Left renal cortex interstitium (tissue), 4 donors: ENCODE data around the gene SYNE2. TPM values are rescaled to one million over a fixed set of nuclear protein-coding genes. Genes with fewer than 3 reads are reported as not detected.

ENCODE experiments used
- DNase-seq, 4 donors: peaks; one replicate each; pipeline ENCODE4 v3.0.0-alpha.2; 2013; ENCODE audit warnings: low read depth in 4 of 4, low spot score in 2 of 4, missing footprints in 1 of 4
- polyA plus RNA-seq, 4 donors: library from polyadenylated mRNA; unstranded; fragments of 120-200 nt; gene quantifications; one replicate each; pipeline ENCODE4 v1.2.1, GENCODE V29; 2013; ENCODE audit not compliant: insufficient read length in 4 of 4

The SYNE2 gene
- polyA plus RNA-seq, 4 donors, result 82.1 to 148 (median 117) TPM

DNA sequence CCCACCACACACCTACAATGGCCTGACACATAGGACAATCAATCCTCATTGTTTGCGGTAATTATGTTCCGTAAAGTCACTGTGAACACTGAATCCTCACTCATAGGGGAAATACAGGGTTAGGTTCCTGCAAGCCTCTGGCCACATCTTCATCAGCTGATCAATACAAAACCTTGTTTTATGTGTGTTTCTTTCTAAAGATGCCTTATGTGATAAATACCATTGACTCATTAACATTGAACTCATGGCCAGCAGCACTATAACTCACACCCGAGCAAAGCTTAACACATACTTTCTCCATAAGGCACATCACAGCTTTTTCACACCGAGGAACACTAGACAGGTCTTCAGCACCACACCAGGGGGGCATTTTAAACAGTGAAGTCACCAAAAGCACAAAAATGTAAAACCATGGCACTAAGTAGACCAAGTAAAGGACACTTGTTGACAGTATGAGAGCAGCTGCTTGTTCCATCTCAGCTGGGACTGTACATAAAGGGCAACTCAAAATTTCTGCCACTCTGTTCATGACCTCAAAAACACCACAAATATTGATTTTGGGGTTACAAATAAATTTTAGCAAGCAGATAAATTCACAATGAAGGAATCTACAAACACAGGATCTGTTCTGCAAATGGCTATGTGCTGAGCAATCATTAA lies 380.9 kb downstream of the SYNE2 start:
- DNase-seq, result no peak

DNA sequence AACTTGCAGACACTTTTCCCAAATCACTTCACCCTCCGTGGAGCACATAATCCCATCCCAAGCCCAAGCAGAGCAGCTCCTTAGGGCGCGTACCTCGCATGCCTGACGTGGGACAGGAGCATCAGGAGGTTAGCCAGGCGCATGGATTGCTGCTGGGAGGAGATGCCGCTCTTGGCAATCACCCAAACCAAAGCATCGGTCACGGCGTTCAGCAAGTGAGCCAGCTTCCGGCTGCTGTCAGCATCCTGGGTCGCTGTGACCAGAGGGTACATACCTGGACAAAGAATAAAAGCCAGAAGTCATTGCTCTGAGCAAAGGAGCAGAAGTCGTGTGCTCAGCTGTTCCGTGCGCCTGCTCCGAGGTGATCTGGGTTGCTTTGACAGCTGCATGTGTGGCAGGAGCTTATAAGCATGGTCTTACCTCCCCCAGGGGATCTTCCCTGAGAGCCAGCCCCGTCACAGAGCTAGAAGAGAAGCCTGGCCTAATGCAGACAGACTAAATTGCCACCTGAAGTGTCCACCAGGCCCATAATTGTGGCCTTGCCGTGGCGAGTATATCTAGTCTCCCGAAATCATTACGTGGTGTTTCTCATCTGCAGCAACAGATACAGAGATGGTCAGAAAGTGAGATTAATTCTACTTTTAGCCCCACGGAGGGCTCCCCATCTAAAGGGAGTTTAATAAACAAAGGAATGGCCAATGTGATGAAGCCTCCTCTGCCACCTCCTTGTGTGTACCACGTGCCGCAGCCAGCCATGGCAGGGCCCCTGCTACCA lies 382.3 kb downstream of the SYNE2 start:
- DNase-seq, result no peak

DNA sequence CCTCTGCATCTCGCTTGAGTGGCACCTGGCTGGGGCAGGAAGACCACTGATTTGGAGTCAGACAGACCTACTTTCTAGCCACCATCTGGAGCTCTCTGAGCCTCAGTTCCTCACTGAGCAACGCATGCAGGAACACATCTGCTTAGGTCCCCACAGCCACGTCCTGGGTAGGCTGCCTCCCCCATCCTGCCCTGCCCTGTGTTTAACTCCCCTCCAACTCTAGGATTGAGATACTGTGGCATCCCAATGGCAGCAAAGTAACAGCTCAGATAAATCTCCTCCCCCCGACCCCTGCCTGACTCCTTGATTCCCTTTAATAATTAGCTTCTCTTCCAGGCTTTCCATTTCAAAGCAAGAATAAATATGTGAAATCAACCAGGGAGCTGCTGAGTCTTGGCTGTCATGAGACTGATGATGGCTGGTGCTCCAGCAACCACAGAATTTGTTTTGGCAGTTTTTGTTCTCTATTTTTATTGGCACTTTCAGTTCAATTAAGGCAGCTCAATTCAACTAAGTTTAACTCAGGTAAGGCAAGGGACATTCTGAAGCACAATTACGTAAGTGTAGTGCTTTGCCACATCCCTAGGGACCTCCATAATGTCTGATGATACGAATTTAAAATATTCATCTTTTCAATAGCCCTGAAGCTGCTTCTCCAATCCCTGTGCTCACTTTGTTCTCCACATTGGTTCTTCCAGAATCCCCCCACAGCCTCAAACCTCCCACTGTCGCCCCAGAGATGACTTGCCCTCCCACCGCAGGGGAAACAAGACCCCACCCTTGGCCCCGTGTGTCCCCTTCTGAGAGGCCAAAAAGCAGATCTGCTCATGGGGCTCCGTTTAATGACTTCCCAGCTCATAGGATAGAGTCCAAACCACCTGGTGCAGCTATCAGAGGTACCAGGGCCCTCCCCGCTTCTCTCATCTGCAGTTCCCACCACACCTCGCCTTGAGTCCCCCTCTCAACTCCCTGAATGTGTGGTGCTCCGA lies 383.1 kb downstream of the SYNE2 start:
- DNase-seq, result no peak

DNA sequence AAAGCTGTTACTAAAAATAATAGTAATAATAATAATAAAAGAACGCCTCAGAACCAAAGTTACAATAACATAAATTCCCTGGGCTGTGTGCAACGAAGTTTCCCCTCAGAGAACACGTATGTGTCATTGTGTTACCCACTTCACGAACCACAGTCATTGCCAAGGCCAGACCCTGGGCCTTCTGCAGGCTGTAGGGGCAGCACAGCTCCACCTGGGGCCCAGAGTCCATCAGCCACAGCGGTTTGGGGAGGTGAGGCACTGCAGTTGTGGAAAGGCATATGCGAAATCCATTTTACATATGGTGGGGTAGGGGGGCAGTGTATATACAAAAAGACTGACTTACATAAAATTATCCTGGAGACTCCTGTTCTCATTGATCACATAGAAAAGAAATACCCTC lies 385.2 kb downstream of the SYNE2 start:
- DNase-seq, result no peak

DNA sequence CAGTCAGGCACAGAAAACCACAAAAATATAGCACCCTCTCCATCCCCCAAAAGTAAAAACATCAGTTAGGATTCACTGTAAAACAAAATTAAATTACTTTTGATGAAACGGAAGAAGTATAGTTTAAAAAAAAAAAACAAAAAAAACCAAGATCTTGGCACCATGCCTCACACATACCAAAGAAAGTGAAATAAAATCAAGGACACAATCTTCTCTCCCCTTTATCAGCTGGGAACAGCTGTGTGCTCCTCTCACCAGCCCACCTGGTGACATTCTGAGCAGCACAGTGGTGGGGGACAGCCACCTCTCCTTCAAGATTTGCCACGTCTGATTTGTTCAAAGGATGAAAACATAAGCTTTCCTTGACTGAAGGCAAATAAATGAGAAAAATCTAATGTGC lies 385.8 kb downstream of the SYNE2 start:
- no peak for DNase-seq

DNA sequence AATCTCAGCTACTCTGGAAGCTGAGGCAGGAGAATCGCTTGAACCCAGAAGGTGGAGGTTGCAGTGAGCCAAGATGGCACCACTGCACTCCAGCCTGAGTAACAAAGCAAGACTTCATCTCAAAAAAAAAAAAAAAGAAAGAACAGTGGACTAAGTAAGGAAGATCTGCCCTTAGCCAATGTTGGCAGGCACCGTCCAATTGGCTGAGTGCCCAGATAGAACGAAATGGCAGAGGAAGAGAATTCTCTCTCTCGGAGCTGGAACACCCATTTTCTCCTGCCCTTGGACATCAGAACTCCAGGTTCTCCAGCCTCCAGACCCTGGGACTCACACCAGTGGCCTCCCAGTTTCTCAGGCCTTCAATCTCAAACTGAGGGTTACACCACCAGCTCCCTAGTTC lies 391.5 kb downstream of the SYNE2 start:
- no peak for DNase-seq

DNA sequence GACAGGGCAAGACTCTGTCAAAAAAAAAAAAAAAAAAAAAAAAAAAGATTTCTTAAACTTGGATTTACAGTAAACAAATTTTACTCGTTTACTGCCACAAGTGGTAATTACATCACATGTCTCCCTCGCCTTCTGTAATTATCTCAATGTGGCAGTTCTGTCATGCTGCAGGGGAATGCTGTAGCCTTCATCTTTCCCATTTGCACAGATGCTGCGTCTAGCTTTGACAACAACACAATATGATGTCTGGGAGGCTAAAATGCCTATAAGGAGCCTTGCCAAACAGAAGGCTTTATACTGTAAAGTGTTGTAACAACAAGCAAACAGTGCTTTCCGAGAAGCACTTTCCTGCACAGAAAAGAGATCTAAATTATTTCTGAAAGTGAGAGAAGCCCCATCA lies 392.7 kb downstream of the SYNE2 start:
- DNase-seq, result no peak

DNA sequence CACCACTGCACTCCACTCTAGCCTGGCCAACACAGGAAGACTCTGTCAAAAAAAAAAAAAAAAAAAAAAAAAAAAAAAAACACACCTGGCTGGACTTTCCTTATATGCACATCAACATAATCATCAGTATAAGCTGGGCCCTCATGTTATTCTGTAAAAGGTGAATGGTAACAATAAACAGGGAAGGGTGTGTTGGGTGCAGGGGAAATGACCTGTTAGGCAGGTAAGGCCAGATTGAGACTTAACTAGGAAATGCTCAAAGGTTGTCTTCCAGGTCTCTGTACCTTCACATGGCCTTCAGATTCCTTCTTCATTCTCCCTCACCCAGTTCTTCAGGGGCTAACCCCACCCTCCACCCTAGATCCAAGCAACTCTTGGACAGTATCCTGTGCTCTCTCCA lies 393.9 kb downstream of the SYNE2 start:
- DNase-seq, result no peak

DNA sequence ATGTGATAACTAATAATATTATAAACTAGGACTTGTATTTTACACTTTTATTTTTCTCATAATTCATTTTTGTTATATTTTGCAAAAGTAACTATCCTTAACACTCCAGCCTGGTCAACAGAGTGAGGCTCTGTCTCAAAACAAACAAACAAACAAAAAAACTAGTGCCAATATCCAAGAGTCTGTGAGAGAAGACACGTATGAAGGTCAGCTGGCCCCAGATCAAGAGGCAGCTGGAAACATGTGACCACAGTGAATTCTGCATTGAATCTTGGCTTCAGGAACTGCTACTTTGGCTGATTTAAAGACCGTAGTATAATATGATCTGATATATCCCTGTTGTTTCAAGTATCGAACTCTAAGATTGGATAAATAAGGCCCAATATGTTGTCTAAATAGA lies 394.4 kb downstream of the SYNE2 start:
- no peak for DNase-seq

DNA sequence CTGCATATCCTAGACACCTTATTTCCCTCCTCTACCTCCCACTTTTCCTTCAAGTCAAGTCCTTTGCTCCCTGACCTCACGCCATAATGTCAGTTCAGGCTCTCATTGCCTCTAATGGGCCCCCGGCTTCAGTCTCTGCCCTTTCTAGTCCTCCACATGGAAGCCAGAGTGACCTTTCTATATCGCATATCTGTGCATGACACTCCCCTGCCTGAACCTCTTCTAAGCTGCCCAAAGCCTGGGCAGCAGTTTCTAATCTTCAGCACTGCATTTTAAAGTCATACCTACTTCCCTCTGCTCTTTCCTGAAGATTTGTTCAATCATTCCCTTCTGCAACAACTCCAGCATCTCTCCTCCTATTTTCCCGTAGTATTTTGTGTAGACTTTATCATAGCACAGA lies 395.9 kb downstream of the SYNE2 start:
- DNase-seq, result no peak

DNA sequence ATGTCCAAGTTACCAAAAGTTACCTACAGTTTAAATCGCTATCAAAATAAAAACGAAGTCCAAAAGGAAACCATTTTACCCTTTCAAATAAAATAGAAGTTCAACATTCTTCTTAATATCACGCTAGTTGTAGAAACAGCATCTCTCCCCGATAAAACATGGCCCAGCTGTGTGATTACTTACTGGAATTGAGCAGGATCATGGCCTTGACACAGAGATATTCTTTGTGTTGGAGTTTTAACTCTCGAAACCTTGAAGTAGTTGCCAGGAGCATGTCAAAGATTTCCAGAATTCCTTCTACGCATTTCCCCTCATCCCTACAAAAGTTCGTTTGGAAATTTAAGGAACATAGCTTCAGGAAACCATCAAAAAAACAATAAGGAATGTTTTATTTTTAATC lies 396.6 kb downstream of the SYNE2 start:
- peak in 1 of 4 donors; percentile 29 for DNase-seq

DNA sequence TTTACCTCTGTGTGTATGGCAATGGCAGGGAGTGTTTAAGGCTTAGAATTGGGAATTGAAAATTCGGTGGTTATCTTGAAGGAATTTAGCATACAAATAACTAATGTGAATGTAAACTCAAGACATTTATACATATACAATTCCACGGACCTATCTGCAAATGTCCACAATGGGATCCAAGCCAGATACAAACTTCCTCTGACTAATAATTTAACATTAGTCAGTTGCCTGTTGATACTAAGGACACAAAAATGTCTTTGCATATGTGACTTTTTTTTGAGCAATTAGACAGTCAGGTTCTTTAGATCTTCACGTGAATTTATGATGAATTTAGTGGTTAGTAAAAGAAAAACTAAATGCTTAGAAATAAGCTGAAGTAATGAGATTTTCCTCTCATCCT lies 400.9 kb downstream of the SYNE2 start:
- DNase-seq, result no peak

DNA sequence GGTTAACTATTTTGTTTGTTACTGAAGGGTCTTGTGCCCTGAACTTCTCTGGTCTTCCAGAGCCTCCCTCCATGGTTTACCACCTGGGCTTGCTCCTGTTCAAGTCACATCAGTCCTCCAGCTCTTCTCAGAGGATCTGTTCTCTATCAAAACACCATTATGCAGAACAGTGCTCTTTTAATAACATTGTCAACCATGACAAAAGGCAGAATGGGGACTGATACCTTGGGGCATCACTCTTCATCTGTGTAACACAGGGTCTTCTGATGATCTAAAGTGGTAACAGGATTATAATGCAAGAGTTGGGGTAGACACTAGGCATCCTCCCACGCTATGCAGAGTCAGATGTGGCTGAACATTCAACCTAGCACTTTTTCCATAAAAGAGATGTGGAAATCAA lies 403.0 kb downstream of the SYNE2 start:
- DNase-seq, result no peak

DNA sequence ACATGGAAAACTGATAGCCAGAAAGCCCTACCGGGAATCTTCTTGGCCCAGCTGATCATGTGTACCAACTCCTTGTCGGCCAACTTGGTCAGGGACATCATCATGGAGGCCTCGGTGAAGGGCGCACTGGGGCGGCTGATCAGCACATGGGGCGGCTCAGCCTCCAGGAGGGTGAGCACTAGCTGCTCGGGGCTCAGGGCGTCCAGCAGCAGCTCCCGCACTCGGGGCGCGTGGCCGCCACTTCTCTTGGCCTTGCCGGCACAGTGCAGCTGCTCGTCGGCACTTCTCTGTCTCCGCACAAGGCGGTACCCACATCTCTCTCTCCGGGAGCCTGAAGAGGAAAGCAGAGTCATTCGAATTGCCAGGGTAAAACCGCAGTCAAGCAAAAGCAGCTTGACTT lies 407.6 kb downstream of the SYNE2 start:
- no peak for DNase-seq

DNA sequence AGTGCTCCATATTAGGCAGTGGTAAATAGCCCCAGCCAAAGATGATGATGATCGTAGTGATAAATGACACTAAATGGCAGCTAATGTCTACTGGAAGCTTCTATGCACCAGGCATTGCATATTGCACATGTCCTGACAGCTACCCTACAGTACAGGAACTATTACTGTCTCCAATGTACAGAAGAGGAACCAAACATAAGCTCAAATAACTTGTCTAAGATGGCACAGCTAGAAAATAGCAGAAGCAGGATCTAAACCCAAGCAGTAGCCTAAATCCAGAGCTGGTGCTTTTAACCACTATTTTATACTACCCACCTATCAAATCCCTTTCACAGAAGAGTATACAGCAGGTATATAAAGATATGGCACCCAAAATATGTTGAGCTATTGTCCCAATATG lies 412.4 kb downstream of the SYNE2 start:
- no peak for DNase-seq

DNA sequence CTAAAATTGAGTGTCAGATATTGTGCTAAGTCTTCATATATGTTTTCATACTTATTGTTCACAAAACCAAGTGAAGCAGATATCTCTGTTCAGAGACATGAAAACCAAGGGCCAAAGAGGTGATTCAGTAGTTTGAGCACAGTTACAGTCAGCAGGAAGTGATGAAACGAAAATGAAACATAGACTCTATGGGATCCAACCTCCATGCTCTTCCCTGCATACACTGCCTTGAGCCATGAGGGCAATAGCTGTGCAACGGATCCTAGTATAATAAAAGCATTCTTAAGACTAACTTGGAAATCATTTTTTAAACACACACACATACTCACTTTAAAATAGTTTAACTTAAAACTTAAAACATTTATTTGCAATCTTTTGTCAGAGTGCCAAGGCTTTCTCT lies 413.4 kb downstream of the SYNE2 start:
- no peak for DNase-seq

DNA sequence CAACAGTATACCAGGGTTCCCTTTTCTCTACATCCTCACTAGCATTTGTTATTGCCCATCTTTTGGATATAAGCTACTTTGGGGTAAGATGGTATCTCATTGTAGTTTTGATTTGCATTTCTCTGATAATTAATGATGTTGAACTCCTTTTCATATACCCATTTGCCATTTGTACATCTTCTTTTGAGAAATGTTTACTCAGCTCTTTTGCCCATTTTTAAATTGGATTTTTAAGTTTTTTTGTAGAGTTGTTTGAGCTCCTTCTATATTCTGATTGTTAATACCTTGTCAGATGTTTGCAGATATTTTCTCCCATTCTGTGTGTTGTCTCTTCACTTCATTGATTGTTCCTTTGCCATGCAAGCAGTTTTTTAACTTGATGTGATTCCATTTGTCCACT lies 419.2 kb downstream of the SYNE2 start:
- no peak for DNase-seq
